ENCODE results near the gene PTOV1.
A peak's percentile ranks its signal among the peaks of the same experiment; 100 is the strongest.

Gene PTOV1

GRCh38 chr19:49889687-49890348 is 38.9 kb downstream of the PTOV1 start:
- peak; percentile 49 for DNase-seq (ENCODE audit: low read depth)

- peak; percentile 53 for DNase-seq (ENCODE audit: low read depth)
Measured at GRCh38 chr19:49890349-49891311, 39.7 kb downstream of the PTOV1 start.

GRCh38 chr19:49891393-49891792 is 40.4 kb downstream of the PTOV1 start:
- no peak for DNase-seq (ENCODE audit: low read depth)

GRCh38 chr19:49892716-49893115 is 41.8 kb downstream of the PTOV1 start:
- no peak for DNase-seq (ENCODE audit: low read depth)

GRCh38 chr19:49894011-49894664 is 43.2 kb downstream of the PTOV1 start:
- DNase-seq (ENCODE audit: low read depth) = no peak

GRCh38 chr19:49894879-49895565 is 44.1 kb downstream of the PTOV1 start:
- DNase-seq (ENCODE audit: low read depth) = peak; percentile 17

GRCh38 chr19:49895566-49896297 is 44.8 kb downstream of the PTOV1 start:
- DNase-seq (ENCODE audit: low read depth) = no peak

GRCh38 chr19:49896863-49897621 is 46.1 kb downstream of the PTOV1 start, which contains the start of gene IL4I1:
IL4I1 (minus strand) TSS chr19:49896887; CDS start chr19:49896160, 727 bp downstream.
- peak; percentile 52 for DNase-seq (ENCODE audit: low read depth)

GRCh38 chr19:49904136-49904535 is 53.2 kb downstream of the PTOV1 start:
- DNase-seq (ENCODE audit: low read depth) = no peak

GRCh38 chr19:49906879-49907564 is 56.1 kb downstream of the PTOV1 start:
- no peak for DNase-seq (ENCODE audit: low read depth)

GRCh38 chr19:49907745-49908446 is 56.9 kb downstream of the PTOV1 start:
- DNase-seq (ENCODE audit: low read depth) = no peak

GRCh38 chr19:49908480-49909420 is 57.8 kb downstream of the PTOV1 start:
- DNase-seq (ENCODE audit: low read depth) = no peak

- DNase-seq (ENCODE audit: low read depth) = no peak
Measured at GRCh38 chr19:49910179-49910578, 59.2 kb downstream of the PTOV1 start.

Measured in stimulated activated CD8-positive, alpha-beta memory T cell treated with anti-CD3 and anti-CD28 coated beads, Interleukin-4, amount 100 ng/mL, for 24 hours (primary cell).